CD4-positive, alpha-beta T cell treated with Interleukin-6 at 100 ng/mL for 8 hours (primary cell): ENCODE data around the gene HOXA10.
A peak's percentile ranks its signal among the peaks of the same experiment; 100 is the strongest.

Experiments
- DNase-seq: peaks from one replicate; pipeline ENCODE4 v3.0.0-alpha.2; 2020; ENCODE audit warnings: mixed read lengths, low spot score

Gene HOXA10

DNA sequence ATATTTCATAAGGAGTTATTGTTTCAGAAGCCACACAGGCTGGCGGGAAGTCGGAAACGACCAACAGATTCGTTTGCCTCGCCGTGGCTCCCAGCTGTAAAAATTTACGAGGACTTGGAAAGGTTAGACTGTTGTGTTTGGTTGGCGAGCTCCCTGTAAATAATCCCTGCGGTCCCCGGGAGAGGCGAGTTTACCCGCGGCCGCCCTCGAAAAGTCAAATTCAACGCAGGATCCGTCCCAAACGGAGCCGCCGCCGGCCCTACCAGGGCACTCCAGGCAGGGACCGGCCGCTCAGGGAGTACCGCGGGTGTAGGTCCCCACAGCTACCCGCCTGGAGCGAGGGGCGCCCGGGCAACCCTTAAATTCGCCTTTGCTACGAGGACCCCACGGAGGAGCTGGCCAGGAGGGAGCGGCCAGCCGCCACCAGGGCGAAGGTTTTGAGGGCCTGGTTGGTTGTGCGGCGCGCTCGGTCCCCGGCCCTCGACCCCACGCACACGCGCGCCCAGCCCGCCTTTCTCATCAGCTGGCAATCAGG, 8.1 kb downstream of the HOXA10 start:
- no peak for DNase-seq

DNA sequence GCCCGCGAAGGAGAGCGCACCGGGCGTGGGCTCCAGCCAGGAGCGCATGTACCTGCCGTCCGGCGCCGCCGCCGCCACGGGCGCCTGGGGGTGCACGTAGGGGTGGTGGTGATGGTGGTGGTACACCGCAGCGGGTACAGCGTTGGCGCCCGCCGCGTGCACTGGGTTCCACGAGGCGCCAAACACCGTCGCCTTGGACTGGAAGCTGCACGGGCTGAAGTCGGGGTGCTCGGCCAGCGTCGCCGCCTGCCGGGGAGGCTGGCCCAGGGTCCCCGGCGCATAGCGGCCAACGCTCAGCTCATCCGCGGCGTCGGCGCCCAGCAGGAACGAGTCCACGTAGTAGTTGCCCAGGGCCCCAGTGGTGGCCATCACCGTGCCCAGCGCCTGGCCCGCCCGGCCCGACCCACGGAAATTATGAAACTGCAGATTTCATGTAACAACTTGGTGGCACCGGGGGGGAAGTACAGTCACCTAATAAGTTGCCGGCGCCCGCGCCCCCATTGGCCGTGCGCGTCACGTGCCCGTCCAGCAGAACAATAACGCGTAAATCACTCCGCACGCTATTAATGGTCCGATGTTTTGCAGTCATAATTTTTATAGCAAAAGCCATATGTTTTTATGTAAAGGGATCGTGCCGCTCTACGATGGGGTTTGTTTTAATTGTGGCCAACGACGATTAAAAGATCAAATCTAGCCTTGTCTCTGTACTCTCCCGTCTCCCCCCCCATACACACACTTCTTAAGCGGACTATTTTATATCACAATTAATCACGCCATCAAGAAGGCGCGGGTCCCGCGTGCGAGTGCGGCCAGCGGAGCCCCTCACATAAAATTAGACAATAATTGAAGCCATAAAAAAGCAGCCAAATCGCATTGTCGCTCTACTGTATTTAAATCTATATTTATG, 8.8 kb downstream of the HOXA10 start, which contains the start of gene HOXA9:
HOXA9 (minus strand) TSS at position 449 of the 907 bp plus-strand sequence; CDS start at position 369, 80 bp downstream.
- no peak for DNase-seq

- no peak for DNase-seq
These were observed 9.6 kb downstream of the HOXA10 start for GRCh38 chr7:27164367-27165088.

DNA sequence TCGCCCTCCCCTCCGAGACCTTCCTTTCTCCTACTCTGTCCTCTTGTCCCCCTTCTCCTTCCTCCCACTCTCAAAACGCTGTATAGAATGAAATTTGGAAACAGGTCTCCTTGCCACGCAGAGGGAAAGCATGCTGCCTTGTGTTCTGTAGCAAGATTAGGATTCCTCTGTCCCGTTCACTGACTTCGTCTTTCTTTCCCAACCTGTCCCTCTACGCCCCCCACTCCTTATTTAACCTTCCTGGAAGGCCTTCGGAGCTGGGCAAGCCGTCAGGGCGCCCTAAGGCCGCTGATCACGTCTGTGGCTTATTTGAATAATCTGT, 10.1 kb downstream of the HOXA10 start:
- DNase-seq = no peak

DNA sequence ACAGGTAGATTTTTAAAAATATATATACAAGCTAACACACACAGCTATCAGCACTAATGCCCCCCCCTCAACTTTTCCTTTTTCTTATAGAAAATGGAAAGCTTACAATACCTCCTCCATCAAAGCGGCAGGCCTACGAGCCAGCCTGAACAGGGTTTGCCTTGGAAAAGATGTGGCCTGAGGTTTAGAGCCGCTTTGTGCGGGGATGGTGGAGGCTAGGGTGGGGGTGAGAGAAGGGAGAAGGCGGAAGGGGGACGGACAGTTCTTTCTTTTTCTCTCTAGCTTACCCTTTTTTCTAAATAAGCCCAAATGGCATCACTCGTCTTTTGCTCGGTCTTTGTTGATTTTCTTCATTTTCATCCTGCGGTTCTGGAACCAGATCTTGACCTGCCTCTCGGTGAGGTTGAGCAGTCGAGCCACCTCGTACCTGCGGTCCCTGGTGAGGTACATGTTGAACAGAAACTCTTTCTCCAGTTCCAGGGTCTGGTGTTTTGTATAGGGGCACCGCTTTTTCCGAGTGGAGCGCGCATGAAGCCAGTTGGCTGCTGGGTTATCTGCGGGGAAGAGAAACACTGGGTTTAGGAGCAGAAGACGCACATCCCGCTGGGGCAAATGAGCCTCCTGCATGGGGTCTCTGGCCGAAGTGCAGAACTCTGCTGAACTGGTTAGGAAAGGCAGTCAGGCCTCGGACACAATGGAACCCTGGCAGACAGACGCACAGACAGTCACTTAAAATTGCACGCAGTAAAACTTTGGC, 10.7 kb downstream of the HOXA10 start:
- DNase-seq = no peak

DNA sequence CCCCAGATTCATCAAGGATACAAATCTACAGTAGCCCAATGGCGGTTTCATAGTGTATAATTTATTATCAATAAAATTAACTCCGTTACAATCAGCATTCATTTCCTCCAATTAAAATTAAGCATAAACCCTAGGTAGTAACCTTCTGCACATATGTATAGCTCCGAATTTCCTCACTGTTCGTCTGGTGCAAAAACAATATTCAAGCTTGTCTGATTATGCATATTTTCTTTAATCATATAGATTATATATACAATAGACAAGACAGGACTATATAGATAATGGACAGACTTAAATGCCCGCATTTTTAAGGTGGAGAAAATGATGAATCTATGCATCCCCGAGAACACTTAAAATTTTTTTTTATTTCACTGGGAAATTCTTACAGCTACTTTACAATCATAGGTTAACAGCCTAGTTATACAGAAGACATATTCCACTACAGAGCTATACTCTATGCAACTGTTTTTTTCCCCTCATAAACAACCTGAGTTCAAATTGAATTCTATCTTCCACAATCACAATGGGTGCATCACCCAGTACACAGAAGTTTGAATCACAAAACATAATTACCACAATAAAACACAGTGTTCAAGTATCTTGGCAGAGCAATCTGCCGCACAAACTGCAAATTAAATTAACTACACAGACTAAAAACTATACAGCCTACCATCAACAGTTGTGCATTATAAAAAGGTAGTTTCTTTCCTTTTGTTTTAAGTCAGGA, 11.4 kb downstream of the HOXA10 start:
- no peak for DNase-seq

GRCh38 chr7:27161721-27162560, 12.2 kb downstream of the HOXA10 start:
- no peak for DNase-seq

- DNase-seq = no peak
These were observed 12.9 kb downstream of the HOXA10 start for GRCh38 chr7:27161214-27161720.

GRCh38 chr7:27160546-27161213, 13.4 kb downstream of the HOXA10 start:
- peak; percentile 85 for DNase-seq

DNA sequence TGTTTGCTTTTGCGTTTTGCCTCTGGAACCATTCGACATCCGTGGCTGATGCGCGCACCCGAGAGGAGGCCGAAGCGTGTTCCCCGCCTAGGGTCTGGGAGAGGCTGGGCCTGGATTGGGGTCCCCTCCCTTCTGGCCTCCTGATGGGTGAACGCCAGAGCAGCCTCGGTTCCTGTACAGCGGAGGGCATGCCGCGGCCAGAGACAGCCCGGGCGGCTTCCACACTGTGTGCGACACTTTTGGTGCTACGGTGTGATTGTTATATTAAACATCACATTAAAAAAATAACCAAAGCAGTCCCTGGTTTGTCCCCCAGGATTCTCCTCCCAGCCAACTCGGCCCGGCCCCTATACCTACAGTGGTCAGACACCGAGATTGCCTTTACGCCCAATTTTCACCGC, 14.0 kb downstream of the HOXA10 start:
- no peak for DNase-seq

- no peak for DNase-seq
These were observed 14.6 kb downstream of the HOXA10 start for GRCh38 chr7:27159266-27160144.

DNA sequence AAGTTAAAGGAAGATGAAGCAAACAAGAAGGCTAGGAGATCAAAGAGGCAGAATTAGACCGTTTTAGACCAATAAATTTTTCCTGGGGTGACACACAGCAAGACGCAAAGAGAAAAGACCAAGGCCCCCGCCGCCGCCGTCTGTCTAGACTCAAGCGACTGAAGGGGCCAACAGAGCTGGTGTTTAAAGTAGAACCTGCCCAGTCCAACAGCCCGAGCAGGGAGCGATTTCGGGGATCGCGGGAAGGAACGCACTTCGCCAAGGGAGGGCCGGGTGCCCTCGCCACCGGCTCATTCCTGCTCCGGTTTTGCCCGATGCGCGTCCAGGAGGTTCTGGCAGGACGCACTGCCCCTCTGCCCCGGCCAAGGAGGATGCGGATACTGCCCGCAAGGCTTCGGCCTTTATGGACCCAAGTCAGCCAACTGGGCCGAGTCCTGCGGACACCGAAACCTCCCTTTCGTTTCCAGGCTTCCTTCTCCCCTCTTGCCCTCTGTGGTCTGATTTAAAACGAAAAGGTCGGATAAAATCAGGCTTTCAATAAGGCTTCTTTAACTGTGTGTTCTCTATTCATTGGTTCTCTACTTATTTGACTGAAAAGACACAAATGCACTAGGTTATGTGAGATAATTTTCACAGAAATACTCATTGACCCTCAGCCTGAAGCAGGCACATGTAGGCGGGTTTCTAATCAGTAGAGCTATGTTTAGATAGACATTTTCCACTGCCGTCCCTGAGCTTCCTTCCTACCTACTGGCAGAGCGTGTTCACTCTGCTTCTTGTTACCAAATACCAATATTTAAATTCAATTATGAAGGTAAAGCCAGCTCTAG, 15.5 kb downstream of the HOXA10 start:
- no peak for DNase-seq

DNA sequence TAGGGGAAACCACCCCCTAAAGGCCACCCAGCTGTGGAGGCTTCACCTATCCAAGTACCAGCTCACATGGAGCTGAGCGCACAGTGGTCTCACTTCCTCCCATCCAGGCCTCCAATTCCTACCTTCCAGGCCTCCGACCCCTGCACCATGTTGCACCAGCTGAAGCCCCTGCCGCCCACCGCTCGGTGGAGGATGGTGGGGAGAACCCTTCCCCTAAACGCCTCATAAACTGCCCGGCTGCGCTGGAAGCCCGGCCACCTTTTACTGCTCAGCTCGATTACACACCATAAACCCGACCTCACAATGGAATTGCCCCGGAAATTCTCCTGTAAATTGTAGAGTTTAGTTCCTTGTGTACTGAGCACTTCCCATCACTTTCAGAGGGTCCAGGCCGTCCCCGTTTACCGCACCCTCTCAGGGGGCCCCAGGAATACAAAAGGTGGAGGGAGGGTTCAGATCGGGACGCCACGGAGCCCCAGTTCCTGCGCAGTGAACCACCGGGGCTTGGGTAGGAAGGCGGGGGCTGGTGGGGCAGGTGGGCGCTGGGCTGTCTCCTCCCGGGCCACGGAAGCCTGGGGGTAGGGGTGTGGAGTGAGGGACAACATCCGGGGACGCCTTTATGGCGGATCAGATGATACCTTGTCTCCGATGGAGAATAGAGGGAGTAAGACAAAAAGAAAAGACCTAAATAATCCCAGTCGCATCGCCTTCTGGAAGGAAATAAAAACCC, 16.3 kb downstream of the HOXA10 start:
- no peak for DNase-seq

DNA sequence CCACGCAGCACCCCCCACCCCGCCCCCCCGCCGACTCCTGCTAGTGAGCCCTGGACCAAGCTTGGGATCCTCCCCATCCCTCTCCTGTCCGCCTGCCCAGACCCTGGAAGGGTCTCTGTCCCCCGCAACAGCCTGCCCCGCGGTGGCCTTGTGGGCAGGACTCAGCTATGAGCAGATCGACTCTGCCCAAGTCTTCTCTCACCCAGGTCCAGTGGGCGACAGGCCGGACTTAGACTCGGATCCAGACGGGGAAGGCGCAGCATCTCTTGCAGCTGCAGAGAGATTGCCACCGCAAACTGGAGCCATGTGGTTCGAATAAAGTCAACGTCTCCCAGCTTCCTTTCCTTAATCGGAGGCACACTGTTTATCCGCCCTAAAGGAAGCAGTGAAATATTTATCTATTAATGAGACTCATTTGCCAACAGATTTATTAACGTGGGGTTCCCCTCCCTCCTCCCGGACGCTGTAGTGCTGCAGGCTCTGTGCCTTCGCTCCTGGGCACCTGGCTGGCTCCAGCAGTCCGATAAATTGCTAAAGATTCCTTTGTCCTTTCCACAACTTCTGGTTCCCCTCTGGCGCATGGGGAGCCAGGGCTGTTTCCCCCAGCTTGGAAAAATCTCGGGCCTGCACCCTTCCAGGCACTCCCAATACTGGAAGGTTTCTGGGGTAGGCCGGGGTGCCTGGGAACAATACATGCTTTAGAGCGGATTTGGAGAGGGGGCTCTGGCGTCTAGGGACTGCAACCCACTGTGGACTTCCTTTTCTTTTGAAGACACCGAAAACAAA, 17.0 kb downstream of the HOXA10 start:
- DNase-seq = no peak

- no peak for DNase-seq
These were observed 17.6 kb downstream of the HOXA10 start, which contains the start of gene HOXA7 for GRCh38 chr7:27156508-27156898. HOXA7 (minus strand) TSS chr7:27156675; CDS start chr7:27156545, 130 bp downstream.

GRCh38 chr7:27155816-27156507, 18.2 kb downstream of the HOXA10 start:
- DNase-seq = no peak
